NCI-H748 (cell line): Measurements from ENCODE around the gene PAK1.

Experiments used
- DNase-seq: peaks from one replicate; lab custom pipeline; 2025; ENCODE audit not compliant: unreplicated experiment; lab: John Stamatoyannopoulos, UW

Gene PAK1

DNA sequence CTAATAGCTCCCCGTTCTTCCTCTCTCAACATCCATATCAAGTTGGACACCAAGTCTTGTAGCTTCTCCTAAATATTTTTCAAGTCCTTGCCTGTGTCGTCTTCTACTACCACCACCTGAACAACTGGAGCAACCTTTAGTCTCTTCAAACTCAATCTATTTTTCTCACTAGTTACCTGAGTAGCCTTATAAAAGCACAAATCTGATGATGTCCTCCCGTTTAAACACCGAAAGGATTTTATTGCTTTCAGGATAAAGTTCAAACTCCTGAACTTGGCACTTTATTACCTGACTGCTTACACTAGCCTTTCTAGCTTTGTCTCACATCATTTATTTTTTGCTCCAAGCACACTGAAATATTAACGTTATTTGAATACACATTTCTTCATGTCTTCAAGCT, 1.3 kb upstream of the PAK1 start:
- DNase-seq = no peak

GRCh38 chr11:77474684-77475060, 778 bp upstream of the PAK1 start:
- peak; percentile 53 for DNase-seq

GRCh38 chr11:77472991-77473800, 698 bp downstream of the PAK1 start:
- DNase-seq = peak; percentile 60

GRCh38 chr11:77471558-77472193, 2.2 kb downstream of the PAK1 start:
- peak; percentile 85 for DNase-seq

- no peak for DNase-seq
Measured at GRCh38 chr11:77470971-77471370, 2.9 kb downstream of the PAK1 start.

DNA sequence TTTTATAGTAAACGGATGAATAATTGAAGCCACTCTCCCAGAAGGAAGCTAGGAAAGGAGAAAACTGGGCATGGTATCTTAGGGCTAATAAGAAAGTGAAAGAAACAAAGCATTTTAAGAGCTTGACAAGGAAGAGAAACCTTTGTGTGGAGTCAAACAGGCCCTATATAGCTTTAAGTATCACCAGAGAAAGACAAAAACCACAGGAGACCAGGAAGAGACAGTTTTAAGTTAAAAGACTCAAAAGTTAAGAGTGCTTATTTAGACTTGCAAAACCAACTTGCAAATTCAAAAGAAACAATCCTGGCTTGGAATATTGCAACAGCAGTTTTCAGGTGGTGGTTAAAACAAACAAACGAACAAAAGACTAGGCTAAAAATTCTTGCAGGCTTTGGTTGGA, 3.4 kb downstream of the PAK1 start:
- DNase-seq = no peak

DNA sequence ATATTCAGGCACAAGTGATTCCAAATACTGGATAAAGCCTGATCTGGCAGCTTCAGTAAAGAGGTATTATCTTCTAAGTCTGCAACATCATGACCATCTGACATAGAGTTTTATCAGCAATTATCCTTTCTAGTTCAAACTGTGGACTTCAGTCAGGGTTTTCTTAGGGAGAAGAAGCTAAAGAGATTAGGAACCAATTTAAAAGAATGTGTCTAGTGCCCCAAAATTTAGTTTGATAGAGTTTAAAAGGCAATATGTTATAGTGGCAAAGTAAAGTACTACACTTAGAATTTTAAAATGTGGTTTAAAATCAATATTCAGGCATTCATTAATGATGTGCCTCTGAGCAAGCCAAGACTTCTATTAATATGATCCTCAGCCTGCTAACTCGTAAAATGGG, 5.4 kb downstream of the PAK1 start:
- DNase-seq = no peak

GRCh38 chr11:77467993-77468392, 5.9 kb downstream of the PAK1 start:
- no peak for DNase-seq

- DNase-seq = no peak
Measured at GRCh38 chr11:77467233-77467632, 6.7 kb downstream of the PAK1 start.

DNA sequence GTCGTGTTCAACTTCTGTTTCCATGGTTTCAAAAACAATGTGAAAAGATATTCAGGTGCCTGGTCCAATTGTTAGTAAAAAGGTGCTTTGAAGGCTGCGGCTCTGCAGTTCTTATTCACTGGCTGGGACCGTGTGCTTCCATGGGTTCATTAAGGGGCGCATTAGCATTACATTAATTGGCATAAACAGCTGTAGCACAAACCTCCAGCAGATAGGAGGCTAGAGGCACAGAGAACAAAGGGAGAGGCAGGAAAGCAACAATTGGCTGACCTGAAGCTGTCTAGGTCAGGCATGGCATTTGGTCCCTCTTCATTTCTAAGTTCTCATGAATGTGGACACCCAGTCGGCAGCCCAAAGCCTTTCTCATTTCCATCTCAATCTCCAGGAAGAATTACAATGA, 16.6 kb downstream of the PAK1 start:
- no peak for DNase-seq

DNA sequence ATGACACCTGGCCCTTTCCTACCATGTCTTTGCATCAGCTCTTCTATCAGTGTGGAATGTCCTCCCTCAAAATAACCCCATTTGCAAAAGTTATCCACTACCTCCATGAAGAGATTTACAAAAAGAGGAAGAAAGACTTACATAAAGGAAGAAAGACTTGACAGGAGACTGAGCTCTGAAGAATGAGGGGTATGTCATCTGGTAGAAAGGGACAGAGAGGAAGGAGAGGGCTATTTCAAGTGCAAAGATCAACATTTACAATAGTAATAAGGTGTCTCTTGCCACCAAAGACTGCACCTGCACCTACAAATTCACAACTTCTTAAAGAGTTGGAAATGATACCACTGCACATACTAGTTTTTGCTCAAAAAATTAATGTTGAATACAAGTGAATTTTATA, 18.2 kb downstream of the PAK1 start:
- DNase-seq = no peak

GRCh38 chr11:77454867-77455655, 18.8 kb downstream of the PAK1 start:
- DNase-seq = no peak

DNA sequence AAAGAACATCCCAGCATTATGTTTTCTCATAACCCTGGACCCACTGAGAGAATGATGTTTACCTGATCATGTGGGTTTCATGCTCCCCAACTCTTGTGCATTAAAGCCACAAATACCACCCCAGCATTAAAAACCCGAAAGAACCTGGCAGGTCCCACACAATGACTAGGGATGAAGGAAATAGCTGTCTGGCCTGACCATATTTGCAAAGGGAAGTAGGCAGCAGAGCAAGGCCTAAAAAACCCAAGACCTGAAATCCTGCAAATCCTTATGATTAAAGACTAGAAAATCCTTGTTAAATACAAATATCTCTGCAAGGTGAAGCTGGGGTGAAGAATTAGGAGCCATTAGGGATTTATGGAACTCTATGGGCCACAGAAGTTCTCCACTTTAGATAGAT, 23.7 kb downstream of the PAK1 start:
- no peak for DNase-seq

DNA sequence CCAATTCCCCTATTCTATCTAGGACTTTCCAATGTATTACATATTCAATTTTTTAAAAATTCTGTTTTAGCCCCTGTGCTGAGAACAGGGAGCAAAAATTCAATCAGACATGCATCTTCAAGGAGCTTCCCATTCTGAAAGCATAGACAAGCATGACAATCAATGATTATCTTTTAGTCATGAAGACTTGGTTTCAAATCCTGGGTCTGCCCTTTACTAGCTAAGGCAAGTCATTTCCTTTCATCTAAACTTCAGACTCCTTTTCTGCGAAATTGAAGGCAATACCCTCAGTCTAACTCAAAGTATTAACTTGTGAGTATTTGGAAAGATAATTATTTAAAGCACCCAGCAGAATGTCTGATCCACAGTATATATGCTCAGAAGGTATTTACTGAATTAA, 24.1 kb downstream of the PAK1 start:
- DNase-seq = no peak

DNA sequence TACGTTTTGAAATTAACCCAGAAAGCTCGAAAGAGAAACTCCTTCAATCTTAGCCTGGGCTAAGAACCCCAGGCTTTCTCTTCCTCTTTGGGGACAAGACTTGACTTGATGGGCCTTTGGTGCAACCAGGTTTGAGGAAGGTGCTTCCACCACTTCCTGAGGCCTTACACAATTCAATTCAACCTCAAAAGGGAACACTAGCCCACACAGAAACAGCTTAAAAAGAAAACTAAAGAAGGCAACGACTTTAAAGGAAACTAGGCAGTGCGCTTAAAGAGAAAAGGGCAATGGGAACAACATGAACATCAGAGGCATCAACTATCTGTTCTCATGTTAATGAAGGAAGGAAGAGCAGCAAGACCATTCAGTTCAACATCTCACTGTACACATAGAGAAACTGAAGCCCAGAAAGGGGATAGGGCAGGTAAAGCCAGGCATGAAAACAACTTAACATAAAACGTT, 24.8 kb downstream of the PAK1 start:
- no peak for DNase-seq

- no peak for DNase-seq
Measured at GRCh38 chr11:77448269-77448668, 25.6 kb downstream of the PAK1 start.

DNA sequence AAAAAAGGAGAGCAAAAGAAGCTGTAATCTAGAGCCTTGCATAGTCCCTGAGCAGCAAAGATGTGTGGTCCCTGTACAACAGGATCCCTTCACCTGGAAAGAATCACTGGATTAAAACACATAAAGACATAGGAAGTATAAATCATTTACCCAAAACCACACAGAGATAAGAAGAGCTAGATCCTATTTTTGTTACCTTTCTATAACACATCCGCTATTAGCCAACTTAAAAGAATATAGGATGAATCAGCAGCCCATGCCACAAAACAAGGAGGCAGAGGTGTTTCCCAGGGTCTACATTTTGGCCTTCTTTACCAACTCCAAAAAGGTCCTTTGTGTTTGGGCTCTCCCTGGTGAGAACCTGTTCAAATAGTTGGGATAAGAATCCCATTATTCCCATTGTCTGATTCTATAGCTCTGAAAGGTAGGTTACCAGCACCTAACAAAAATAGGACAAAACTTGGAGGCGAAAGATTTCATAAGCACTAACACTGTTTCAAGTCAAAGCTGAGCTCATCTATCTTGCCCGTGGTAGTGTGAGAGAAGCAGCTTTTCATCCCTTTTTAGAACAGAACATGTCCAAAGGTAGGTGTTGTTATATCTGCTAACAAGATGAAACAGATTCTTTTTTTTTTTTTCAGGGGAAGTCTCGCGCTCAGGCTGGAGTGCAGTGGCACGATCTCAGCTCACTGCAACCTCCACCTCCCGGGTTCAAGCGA, 26.8 kb downstream of the PAK1 start:
- DNase-seq = no peak

GRCh38 chr11:77444261-77444660, 29.6 kb downstream of the PAK1 start:
- DNase-seq = no peak

- DNase-seq = no peak
Measured at GRCh38 chr11:77442394-77443053, 31.4 kb downstream of the PAK1 start.

GRCh38 chr11:77441426-77441825, 32.5 kb downstream of the PAK1 start:
- DNase-seq = no peak

DNA sequence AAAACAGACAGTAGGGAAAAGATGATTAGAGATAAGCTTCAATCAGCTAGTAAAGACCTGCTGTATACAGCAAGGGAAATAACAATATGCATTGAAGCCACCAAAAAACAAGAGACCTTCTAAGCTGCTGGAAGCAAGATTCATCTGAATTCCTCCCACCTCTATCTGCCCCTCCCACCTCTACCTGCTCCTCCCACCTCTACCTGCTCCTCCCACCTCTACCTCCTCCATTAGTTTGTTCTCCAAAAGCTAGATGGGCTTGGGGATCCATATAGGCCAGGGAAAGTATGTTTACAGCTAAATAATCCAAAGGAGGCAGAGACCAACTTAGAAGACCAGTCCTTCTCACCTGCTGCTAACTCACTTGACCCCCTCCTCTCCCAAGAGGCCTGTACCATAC, 33.2 kb downstream of the PAK1 start:
- DNase-seq = no peak
